Neural cell (in vitro differentiated cells): Measurements from ENCODE around the gene TPPP3. TPM values are rescaled to one million over a fixed set of nuclear protein-coding genes. Genes with fewer than 3 reads are reported as not detected.

Experiments
- H2AFZ ChIP-seq: fragments of 200-600, 300-800 bp; sonication (generic), shearing (Covaris generic); 2 replicates; pipeline ENCODE4 v1.6.0; 2014; ENCODE audit warnings: low read depth, mild to moderate bottlenecking, antibody characterized with exemption, low read length, moderate library complexity
- H3F3A ChIP-seq: fragments of 200-600 bp; shearing (Covaris generic); 2 replicates; pipeline ENCODE4 v1.6.1; 2016; ENCODE audit warnings: mild to moderate bottlenecking, moderate library complexity, mixed read lengths, antibody characterized with exemption, low read length; ENCODE audit not compliant: insufficient read depth, poor library complexity, severe bottlenecking
- H3K27ac ChIP-seq: fragments of 200-600, 300-800 bp; sonication (generic), shearing (Covaris generic); 2 replicates; pipeline ENCODE4 v1.5.1; 2014; ENCODE audit warnings: mild to moderate bottlenecking, low read length, moderate library complexity
- H3K27me3 ChIP-seq: fragments of 300-800, 200-600 bp; sonication (generic), shearing (Covaris generic); 2 replicates; pipeline ENCODE4 v1.6.0; 2014; ENCODE audit warnings: mild to moderate bottlenecking, low read depth, low read length, moderate library complexity; ENCODE audit not compliant: insufficient read depth
- H3K36me3 ChIP-seq: fragments of 300-800, 200-600 bp; sonication (generic), shearing (Covaris generic); 2 replicates; pipeline ENCODE4 v1.5.1; 2014; ENCODE audit warnings: mild to moderate bottlenecking, antibody characterized with exemption, low read length, moderate library complexity; ENCODE audit not compliant: insufficient read depth
- H3K4me2 ChIP-seq: fragments of 300-800, 200-600 bp; sonication (generic), shearing (Covaris generic); 2 replicates; pipeline ENCODE4 v1.6.0; 2014; ENCODE audit warnings: mild to moderate bottlenecking, low read length
- H3K4me3 ChIP-seq: fragments of 300-800, 200-600 bp; sonication (generic), shearing (Covaris generic); 2 replicates; pipeline ENCODE4 v1.5.1; 2014; ENCODE audit warnings: mild to moderate bottlenecking, low read length, moderate library complexity
- H3K79me2 ChIP-seq: fragments of 200-600 bp; shearing (Covaris generic); replicated peaks from 2 replicates; pipeline ENCODE4 v1.6.0; 2014; ENCODE audit warnings: mild to moderate bottlenecking, low read length, moderate library complexity; ENCODE audit not compliant: insufficient read depth
- H3K9ac ChIP-seq: fragments of 300-800, 200-600 bp; sonication (generic), shearing (Covaris generic); 2 replicates; pipeline ENCODE4 v1.6.1; 2016; ENCODE audit warnings: mild to moderate bottlenecking, low read length, mixed read lengths
- H3K9me2 ChIP-seq: fragments of 200-600 bp; shearing (Covaris generic); 2 replicates; pipeline ENCODE4 v1.6.1; 2016; ENCODE audit warnings: mild to moderate bottlenecking, low read length, mixed read lengths; ENCODE audit not compliant: insufficient read depth
- H3K9me3 ChIP-seq: fragments of 200-600, 300-800 bp; sonication (generic), shearing (Covaris generic); 2 replicates; pipeline ENCODE4 v1.6.1; 2016; ENCODE audit warnings: mild to moderate bottlenecking, mixed run types, low read length, moderate library complexity, mixed read lengths
- H4K20me1 ChIP-seq: fragments of 200-600 bp; shearing (Covaris generic); 2 replicates; pipeline ENCODE4 v1.6.1; 2016; ENCODE audit warnings: mild to moderate bottlenecking, mixed run types; ENCODE audit not compliant: insufficient read depth
- CTCF ChIP-seq: fragments of 450-650 bp; IDR thresholded peaks from 2 replicates; pipeline ENCODE4 v1.5.1; 2014; ENCODE audit warnings: antibody characterized with exemption, mild to moderate bottlenecking, moderate library complexity; ENCODE audit not compliant: poor library complexity, severe bottlenecking
- EP300 ChIP-seq: fragments of 450-650 bp; conservative IDR thresholded peaks from 2 replicates; pipeline ENCODE4 v1.6.1; 2014; ENCODE audit warnings: antibody characterized with exemption, mild to moderate bottlenecking, moderate library complexity; ENCODE audit not compliant: poor library complexity, severe bottlenecking
- EZH2 ChIP-seq: fragments of 200-600, 300-800 bp; shearing (Covaris generic), sonication (generic); IDR thresholded peaks from 2 replicates; pipeline ENCODE4 v1.6.1; 2014; ENCODE audit warnings: antibody characterized with exemption, low read length, borderline replicate concordance, mild to moderate bottlenecking; ENCODE audit not compliant: insufficient read depth, poor library complexity, severe bottlenecking
- MXI1 ChIP-seq: fragments of 450-650 bp; conservative IDR thresholded peaks from 2 replicates; pipeline ENCODE4 v1.6.1; 2014; ENCODE audit warnings: antibody characterized with exemption, mild to moderate bottlenecking; ENCODE audit not compliant: poor library complexity, severe bottlenecking
- POLR2AphosphoS5 ChIP-seq: IDR thresholded peaks from 2 replicates; pipeline ENCODE4 v1.6.1; 2012
- RAD21 ChIP-seq: fragments of 450-650 bp; conservative IDR thresholded peaks from 2 replicates; pipeline ENCODE4 v1.6.1; 2014; ENCODE audit warnings: antibody characterized with exemption, mild to moderate bottlenecking, moderate library complexity
- REST ChIP-seq: IDR thresholded peaks from 2 replicates; pipeline ENCODE4 v1.6.1; 2012; ENCODE audit warnings: borderline replicate concordance
- SMC3 ChIP-seq: fragments of 450-650 bp; conservative IDR thresholded peaks from 2 replicates; pipeline ENCODE4 v1.6.1; 2014; ENCODE audit warnings: antibody characterized with exemption, mild to moderate bottlenecking, moderate library complexity; ENCODE audit not compliant: poor library complexity
- TAF1 ChIP-seq: IDR thresholded peaks from 2 replicates; pipeline ENCODE4 v1.6.1; 2012; ENCODE audit warnings: low read depth
- polyA plus RNA-seq: library from polyadenylated mRNA; depleted of rRNA; stranded (reverse); fragments of >200 nt; gene quantifications from 2 replicates; pipeline ENCODE4 v1.2.3, GENCODE V29; 2014

The TPPP3 gene
- polyA plus RNA-seq, 1 donor from 2014 or later = 2.7 TPM

GRCh38 chr16:67386861-67387455, 6.3 kb downstream of the TPPP3 start:
- Histone ChIP-seq H2AFZ (no peak overlapping the region), H3K4me2 (no peak overlapping the region)
- TF ChIP-seq SMC3 (no peak), EZH2 (no peak), EP300 (no peak), TAF1 (no peak), MXI1 (no peak), RAD21 (no peak), REST (no peak), CTCF (no peak), POLR2AphosphoS5 (no peak)

GRCh38 chr16:67384778-67385510, 8.4 kb downstream of the TPPP3 start:
- Histone ChIP-seq H4K20me1 (no peaks in the 10 kb centered on the region), H3K9me3 (no peaks in the 10 kb centered on the region), H3F3A (no peaks in the 10 kb centered on the region), H2AFZ (no peak overlapping the region), H3K9ac (no peak overlapping the region), H3K4me3 (no peak overlapping the region), H3K36me3 (no peaks in the 10 kb centered on the region), H3K27me3 (no peaks in the 10 kb centered on the region), H3K79me2 (no peaks in the 10 kb centered on the region), H3K27ac (no peak overlapping the region), H3K9me2 (no peaks in the 10 kb centered on the region), H3K4me2 (no peak overlapping the region)
- TF ChIP-seq REST (no peak), EZH2 (no peak), SMC3 (no peak), CTCF (no peak), EP300 (no peak), RAD21 (no peak), MXI1 (no peak), TAF1 (no peak)

More at GRCh38 chr16:67386861-67387455, 6.3 kb downstream of the TPPP3 start:
- no peaks in the 10 kb centered on the region for H3K36me3 ChIP-seq
- no peaks in the 10 kb centered on the region for H4K20me1 ChIP-seq
- no peaks in the 10 kb centered on the region for H3K9me2 ChIP-seq
- H3K9ac ChIP-seq = no peak overlapping the region
- H3K27me3 ChIP-seq = no peaks in the 10 kb centered on the region
- no peak overlapping the region for H3K27ac ChIP-seq
- H3K9me3 ChIP-seq = no peaks in the 10 kb centered on the region
- no peaks in the 10 kb centered on the region for H3K79me2 ChIP-seq
- H3K4me3 ChIP-seq = no peak overlapping the region
- no peaks in the 10 kb centered on the region for H3F3A ChIP-seq
